Bronchial epithelial cell (primary cell): ENCODE measurements around the gene GRIP1. TPM values are rescaled to one million over a fixed set of nuclear protein-coding genes. Genes with fewer than 3 reads are reported as not detected.

ENCODE experiments used
- DNase-seq: peaks from one replicate; pipeline ENCODE4 v3.0.0-alpha.2; 2010; ENCODE audit warnings: low read depth
- FAIRE-seq: peaks from 2 replicates; lab custom pipeline; 2011; peaks lifted over from hg19 to GRCh38; lab: Jason Lieb, UNC
- H3K27me3 ChIP-seq: 2 replicates; pipeline ENCODE4 v1.5.1; 2011; ENCODE audit warnings: low read length; ENCODE audit not compliant: control insufficient read depth, insufficient read depth
- H3K36me3 ChIP-seq: 2 replicates; pipeline ENCODE4 v1.5.1; 2011; ENCODE audit warnings: low read length; ENCODE audit not compliant: control insufficient read depth, insufficient read depth
- H3K4me3 ChIP-seq: 2 replicates; pipeline ENCODE4 v1.5.1; 2011; ENCODE audit warnings: mild to moderate bottlenecking, low read depth, low read length, control low read depth
- total RNA-seq: library from RNA; depleted of rRNA; stranded (reverse); fragments of >200 nt; gene quantifications from 2 replicates; pipeline ENCODE4 v1.2.1, GENCODE V29; 2014
- TF ChIP-seq, protein P1 (sequence below): IDR thresholded peaks from 2 replicates; pipeline ENCODE4 v1.5.1; 2011; ENCODE audit warnings: mild to moderate bottlenecking, moderate library complexity, low read length, control low read depth, inconsistent platforms; ENCODE audit not compliant: insufficient read depth, severe bottlenecking

The GRIP1 gene
- total RNA-seq, 1 donor from 2014 or later = 3.9 TPM

DNA sequence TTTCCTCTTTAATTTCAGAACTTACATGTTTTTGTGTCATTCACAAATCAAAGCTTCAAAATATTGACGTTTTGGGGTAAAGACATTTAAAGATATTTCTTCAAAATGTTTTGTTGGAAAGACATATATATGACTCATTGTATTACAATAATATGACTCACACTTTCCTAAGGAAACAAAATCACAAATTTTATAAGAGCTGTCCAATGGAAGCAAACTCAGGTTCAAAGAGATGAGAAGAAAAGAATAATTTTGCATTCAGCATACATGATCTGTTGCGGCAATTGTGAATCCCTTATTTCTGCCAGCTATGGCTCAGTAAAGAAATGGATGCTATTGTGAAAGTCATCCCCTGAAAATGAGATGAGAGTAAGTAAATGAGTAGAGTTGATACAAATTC, 82.7 kb downstream of the GRIP1 start:
- Histone ChIP-seq H3K36me3 (no peaks in the 10 kb centered on the region), H3K27me3 (no peaks in the 10 kb centered on the region), H3K4me3 (no peak overlapping the region)
- DNase-seq (peak; percentile 67), FAIRE-seq (no peak)
- TF ChIP-seq, protein P1, sequence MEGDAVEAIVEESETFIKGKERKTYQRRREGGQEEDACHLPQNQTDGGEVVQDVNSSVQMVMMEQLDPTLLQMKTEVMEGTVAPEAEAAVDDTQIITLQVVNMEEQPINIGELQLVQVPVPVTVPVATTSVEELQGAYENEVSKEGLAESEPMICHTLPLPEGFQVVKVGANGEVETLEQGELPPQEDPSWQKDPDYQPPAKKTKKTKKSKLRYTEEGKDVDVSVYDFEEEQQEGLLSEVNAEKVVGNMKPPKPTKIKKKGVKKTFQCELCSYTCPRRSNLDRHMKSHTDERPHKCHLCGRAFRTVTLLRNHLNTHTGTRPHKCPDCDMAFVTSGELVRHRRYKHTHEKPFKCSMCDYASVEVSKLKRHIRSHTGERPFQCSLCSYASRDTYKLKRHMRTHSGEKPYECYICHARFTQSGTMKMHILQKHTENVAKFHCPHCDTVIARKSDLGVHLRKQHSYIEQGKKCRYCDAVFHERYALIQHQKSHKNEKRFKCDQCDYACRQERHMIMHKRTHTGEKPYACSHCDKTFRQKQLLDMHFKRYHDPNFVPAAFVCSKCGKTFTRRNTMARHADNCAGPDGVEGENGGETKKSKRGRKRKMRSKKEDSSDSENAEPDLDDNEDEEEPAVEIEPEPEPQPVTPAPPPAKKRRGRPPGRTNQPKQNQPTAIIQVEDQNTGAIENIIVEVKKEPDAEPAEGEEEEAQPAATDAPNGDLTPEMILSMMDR = no peak

DNA sequence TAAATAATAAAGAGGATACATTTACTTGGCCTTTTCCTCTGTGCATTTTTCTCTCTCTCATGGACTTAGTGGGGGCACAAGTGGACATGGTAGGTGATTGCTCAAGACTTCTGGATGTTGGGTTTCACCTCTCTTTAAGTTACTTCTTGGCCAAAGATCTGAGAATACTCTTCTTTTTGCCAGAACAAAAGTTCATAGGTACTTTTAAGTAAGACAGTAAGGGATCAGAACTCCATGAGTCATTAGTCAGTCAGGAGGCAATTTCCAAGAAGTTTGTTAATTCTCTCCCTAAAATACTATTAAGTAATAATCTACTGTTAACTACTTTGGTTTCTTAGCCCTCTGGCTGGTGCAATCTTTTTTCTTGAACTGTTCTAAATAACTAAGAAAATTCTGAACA, 84.2 kb downstream of the GRIP1 start:
- Histone ChIP-seq H3K4me3 (no peak overlapping the region), H3K27me3 (no peaks in the 10 kb centered on the region), H3K36me3 (no peaks in the 10 kb centered on the region)
- DNase-seq = peak; percentile 42
- no peak for FAIRE-seq
- TF ChIP-seq, protein P1 = no peak

DNA sequence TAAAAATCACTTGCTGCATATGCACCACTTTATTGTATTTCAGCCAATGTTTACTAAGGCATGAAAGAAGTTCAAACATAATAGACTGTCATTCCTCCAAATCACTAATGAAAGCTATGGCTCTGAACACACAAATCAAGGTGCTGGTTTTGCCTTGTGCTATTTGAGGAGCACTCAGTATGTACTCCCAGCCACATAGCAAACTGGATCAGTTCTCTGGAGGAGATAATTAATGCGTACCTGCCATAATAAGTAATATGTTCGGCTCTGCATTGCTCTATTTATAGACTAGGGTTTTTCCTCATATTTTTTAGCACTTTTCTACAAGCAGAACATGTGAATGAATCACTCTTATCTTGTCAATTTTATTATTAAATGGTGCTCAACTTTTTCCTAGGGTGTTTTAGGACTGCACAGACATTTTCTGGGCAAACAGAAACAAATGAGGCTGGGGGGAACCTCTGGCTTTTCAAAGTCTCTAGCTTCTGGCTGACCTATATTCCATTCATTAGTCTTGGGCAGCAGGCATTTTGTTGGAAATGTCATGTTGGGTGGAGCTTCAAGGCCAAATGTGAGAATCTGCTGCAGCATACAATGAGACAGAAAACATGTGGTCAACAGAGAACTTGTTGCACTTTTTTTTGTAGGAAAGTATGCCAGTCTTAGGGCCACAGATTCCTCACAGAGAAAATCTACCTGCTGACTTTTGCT, 88.4 kb downstream of the GRIP1 start:
- H3K36me3 ChIP-seq = no peaks in the 10 kb centered on the region
- TF ChIP-seq, protein P1 = no peak
- no peak overlapping the region for H3K4me3 ChIP-seq
- no peak for DNase-seq
- FAIRE-seq = no peak
- no peaks in the 10 kb centered on the region for H3K27me3 ChIP-seq

DNA sequence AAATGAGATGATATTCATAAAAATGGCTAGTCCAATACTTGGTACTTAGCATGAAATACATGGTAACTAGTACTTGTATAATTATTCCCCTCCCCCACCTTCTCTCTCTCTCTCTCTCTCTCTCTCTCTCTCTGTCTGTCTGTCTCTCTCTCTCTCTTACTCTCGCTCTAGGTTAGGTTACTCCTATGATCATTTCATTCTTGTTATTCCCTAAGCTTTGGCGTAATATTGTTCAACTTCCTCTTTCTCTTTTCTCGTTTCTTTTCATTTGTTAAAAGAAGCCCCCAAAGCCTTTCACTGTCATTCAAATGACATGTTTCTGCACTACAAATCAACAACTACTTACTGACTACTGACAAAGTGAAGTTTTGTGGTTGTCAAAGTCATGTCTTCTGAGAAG, 89.8 kb downstream of the GRIP1 start:
- Histone ChIP-seq H3K36me3 (no peaks in the 10 kb centered on the region), H3K27me3 (no peaks in the 10 kb centered on the region), H3K4me3 (no peak overlapping the region)
- TF ChIP-seq, protein P1 = no peak
- FAIRE-seq (no peak), DNase-seq (no peak)

DNA sequence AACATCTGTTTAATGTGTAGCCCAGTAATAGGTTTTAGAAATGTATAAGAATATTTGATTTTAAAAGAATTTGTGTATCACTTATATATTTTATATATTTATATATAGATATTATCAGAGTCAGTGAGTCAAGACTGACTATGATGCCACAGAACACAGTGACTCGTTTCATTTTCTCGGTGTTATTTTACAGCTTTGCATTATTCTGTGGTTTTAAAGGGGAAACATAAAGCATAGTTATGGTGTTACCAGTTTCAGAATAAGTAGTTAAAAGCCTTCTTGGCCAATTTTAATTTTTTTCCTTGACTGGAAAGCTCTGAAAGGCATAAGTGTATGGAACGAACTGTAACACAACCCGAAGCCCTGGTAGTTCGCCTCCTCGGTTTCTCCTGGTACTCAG, 91.0 kb downstream of the GRIP1 start:
- TF ChIP-seq, protein P1 = no peak
- Histone ChIP-seq H3K27me3 (no peaks in the 10 kb centered on the region), H3K4me3 (no peak overlapping the region), H3K36me3 (no peaks in the 10 kb centered on the region)
- DNase-seq = no peak
- FAIRE-seq = no peak

DNA sequence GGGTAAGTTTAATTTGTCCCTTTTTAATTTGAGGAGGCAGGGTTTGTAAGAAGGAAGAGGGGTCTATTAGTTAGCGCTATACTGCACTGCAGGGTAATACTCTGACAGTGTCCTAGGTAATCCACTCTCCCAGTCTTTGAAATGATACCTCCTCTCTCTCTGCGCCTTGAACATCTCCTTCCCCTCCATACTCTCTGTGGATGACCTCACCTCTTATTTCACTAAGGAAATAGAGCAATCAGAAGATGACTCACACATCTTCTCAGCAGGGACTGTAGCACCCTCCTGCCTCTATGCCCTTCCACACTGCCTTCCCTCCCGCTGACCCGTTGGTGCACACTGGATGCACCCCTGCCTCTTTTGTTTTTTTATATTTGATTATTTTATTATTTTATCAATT, 94.2 kb downstream of the GRIP1 start:
- H3K36me3 ChIP-seq = no peaks in the 10 kb centered on the region
- H3K4me3 ChIP-seq = no peak overlapping the region
- no peaks in the 10 kb centered on the region for H3K27me3 ChIP-seq
- FAIRE-seq (no peak), DNase-seq (peak; percentile 49)
- TF ChIP-seq, protein P1 = no peak
